GM19239 (cell line): ENCODE measurements around the gene PSMD9.
"Not testable (repeated sequence)": the region's sequence is repeated elsewhere in the genome, so short reads cannot be mapped to it uniquely, and the experiment has no call there.

Experiments used
- DNase-seq: peaks from one replicate; pipeline ENCODE4 v3.0.0; 2011; ENCODE audit warnings: low spot score; ENCODE audit not compliant: insufficient read length
- FAIRE-seq: peaks from 2 replicates; lab custom pipeline; 2011; peaks lifted over from hg19 to GRCh38; lab: Jason Lieb, UNC

PSMD9 gene

DNA sequence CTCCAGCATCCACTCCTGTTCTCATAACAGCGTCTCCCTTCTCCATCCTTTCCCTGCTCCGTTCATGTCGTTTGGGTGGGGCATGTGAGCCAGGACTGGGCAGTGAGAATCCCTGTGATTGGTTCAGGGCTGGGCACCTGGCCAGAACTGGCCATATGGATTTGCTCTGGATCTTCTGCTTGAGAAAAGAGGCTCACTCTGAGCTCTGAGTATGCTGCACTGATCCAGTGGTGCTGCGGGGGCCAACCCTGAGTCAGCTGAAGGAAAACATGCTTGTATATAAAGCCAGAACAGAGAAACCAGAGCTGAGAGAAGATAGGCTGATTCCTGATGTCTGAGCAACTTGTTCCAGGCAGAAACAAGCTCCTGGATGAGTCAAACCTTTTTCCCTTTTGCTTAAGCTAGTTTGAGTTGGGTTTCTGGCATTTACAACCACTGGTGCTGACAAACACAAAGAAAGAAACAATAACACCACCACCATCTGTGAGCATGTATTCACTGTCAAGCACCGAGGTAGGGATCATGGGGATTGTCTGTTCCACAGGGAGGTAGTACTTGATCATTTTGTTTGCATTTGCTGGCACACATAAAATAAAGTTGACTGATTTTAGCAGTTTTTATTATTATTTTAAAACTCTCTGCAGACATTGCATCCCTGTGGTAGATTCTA lies 15.9 kb upstream of the PSMD9 start:
- DNase-seq (no peak), FAIRE-seq (no peak)

DNA sequence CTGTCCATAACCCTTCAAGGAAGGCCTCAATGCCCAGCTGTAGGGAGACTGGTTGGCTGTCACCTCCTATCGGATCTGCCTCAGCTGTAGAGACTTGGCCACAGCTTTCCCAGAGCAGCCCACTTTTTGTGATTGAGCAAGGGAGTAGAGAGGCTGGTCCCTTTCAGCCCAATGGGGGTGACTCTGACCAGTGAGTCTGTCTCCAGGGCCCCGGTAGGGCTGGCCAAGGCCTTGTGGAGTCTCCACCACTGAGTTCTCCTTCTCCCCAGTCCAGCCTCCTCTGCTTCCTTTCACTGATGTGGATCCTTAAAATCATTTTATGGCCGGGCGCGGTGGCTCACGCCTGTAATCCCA lies 15.4 kb upstream of the PSMD9 start:
- FAIRE-seq (no peak), DNase-seq (no peak)

DNA sequence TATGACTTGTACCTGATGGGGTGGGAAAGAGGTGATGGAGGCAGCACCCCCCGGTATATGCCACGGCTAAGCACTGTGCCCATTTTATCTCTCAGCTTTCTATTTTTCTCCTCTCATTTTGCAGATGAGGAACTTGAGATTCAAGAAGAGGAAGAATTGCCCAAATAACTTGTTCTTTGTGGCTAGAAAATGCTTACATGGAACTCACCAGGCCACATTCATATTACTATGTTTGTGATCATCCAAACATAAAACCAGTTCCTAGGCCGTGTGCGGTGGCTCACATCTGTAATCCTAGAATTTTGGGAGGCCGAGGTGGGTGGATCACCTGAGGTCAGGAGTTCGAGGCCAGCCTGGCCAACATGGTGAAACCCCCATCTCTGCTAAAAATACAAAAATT lies 14.5 kb upstream of the PSMD9 start:
- FAIRE-seq, result no peak
- no peak for DNase-seq

DNA sequence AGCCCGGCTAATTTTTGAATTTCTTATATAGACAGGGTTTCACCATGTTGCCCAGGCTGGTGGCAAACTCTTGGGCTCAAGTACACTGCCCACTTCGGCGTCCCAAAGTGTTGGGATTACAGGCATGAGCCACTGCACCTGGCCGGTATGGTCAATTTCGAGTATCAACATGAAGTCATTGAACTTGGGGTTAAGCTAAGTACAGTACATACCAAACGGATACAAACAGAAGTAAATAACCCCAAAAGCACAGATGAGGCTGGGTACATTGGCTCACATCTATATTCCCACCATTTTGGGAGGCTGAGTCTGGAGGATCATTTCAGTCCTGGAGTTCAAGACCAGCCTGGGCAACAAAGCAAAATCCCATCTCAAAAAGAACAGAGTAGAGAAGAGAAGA lies 13.0 kb upstream of the PSMD9 start:
- FAIRE-seq, result no peak

DNA sequence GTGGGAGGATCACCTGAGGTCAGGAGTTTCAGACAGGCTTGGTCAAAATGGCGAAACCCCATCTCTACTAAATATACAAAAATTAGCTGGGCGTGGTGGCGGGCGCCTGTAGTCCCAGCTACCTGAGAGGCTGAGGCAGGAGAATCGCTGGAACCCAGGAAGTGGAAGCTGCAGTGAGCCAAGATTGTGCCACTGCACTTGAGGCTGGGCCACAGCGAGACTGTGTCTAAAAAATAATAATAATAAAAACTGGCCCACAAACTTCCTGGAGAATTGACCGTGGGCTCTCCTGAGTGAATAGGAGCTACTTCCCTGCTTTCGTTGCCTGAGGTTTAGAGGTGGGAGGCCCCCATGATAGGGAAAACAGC lies 12.5 kb upstream of the PSMD9 start:
- not testable (repeated sequence) for FAIRE-seq, DNase-seq

More for the DNA sequence above, 13.0 kb upstream of the PSMD9 start:
- DNase-seq, result no peak

DNA sequence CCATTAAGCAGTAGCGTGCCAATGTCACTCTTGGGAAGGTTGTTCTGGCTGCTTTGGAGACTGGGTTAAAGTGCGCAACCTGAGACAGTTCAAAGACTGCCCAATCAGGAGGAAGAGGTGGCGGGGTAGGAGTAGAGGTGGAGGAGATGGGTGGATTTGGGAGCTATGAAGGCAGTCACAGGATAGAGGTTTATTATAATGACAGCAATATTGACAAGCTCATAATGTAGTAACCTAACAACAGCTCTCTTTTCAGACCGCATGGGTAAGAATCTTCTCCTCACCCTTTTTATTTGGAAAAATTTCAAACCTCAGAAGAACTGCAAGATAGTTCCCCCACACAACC lies 5.3 kb upstream of the PSMD9 start:
- DNase-seq (no peak), FAIRE-seq (no peak)

DNA sequence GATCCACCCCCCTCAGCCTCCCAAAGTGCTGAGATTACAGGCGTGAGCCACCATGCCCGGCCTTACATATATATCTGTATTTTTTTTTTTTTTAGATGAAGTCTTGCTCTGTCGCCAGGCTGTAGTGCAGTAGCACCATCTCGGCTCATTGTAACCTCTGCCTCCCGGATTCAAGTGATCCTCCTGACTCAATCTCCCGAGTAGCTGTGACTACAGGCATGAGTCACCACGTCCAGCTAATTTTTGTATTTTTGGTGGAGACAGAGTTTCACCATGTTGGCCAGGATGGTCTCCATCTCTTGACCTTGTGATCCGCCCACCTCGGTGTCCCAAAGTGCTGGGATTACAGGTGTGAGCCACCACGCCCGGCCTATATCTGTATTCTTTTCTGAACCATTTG lies 3.5 kb upstream of the PSMD9 start:
- not testable (repeated sequence) for DNase-seq, FAIRE-seq

DNA sequence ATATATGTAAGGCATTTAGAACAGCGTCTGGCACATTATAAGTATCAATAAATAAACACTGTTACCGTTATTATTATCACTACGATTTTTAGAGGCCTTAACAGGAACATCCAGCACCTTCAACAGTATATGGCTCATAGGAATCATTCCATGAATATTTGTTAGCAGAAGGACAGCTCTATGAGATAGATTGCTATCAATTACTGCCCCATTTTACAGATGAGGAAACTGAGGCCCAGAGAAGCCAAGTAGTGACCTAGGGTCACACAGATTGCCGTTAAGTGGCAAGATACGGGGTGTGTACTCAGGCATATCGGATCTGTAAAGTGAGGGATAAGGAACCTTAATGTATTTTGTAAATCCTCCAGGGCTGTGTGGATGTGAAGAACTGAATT lies 510 bp upstream of the PSMD9 start:
- no peak for FAIRE-seq
- no peak for DNase-seq

DNA sequence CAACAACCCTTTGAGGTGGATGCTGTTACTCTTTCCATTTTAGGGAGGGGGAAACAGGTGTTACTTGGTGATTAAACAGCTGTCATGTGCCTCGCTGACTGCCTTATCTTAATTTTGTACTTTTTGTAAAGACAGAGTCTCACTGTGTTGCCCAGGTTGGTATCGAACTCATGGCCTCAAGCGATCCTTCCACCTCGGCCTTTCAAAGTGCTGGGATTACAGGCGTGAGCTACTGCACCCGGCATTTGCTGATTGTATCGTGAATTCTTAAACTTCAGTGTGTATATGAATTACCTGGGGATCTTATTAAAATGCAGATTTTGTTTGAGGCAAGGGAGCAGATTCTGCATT lies 659 bp downstream of the PSMD9 start:
- FAIRE-seq (no peak), DNase-seq (no peak)

DNA sequence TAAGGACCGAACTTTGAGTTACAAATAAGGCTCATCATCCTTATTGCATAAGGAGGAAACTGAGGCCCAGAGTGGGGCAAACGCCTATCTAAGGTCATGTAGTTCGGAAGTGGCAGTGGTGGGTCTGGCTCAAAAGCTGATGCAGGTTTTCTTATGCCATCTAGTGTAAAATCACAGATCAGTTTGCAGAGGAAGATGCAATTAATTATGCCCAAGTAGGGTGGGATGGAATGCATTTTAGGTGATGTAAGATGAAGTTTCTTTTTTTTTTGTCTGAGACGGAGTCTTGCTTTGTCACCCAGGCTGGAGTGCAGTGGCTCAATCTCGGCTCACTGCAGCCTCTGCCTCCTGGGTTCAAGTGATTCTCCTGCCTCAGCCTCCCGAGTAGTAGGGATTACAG lies 1.1 kb downstream of the PSMD9 start:
- DNase-seq, FAIRE-seq: not testable (repeated sequence)

DNA sequence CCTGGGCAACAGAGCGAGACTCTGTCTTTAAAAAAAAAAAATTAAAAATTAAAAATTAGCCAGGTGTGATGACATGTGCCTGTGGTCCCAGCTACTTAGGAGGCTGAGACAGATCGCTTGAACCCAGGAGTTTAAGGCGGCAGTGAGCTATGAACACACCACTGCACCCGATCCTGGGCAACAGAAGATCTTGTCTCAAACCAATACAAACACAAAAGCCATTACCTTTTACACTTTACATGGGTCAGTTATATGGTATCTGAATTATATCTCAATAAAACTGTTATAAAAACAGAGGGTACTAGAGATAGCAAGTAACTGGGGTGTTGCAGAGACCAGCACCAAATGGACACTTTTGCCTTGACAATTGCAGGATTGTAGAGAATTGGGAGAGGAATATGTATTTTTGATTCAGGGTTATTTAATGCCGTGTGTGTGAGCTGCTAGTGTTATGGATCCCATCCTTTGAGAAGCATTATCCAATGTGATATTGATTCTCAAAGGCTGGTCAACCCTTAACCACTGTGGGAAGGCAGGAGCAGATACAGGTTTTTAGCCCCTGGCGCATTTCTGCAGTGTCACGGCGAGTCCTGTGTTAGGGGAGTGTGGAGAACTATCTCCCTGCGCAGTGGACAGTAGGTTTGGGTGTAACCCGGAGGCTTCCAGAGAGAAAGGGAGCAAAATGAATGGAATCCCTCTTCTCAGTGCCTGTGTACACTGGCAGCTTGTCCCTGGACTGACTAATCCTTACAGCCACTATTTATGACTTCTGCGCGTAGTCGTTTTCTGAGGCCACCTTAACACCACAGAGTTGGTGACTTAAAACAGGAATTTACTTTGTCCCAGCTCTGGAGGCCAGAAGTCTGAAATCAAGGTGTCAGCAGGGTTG lies 4.3 kb downstream of the PSMD9 start:
- DNase-seq (no peak), FAIRE-seq (no peak)

DNA sequence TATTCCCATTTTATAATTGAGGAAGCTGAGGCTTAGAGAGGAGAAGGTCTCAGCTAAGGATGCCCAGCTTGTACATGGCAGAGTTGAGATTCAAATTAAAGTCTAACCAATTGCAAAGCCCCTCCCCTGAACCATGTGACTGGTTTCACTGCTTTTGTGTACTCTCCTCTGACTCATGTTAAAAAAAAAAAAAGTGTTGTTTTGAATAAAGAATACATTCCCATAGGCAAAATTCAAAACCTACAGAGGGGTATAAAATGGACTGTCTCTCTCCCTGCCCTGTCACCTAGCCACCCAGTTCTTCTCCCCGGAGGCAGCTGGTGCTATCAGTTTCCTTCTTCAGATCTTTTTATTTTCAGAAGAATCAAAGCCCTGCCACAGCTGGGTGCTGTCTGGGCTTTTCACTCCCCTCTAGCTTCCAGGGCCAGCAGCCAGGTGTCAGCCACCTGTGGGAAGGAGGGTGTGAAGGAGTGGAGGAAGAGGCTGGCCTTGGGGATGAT lies 5.4 kb downstream of the PSMD9 start:
- FAIRE-seq (no peak), DNase-seq (no peak)

DNA sequence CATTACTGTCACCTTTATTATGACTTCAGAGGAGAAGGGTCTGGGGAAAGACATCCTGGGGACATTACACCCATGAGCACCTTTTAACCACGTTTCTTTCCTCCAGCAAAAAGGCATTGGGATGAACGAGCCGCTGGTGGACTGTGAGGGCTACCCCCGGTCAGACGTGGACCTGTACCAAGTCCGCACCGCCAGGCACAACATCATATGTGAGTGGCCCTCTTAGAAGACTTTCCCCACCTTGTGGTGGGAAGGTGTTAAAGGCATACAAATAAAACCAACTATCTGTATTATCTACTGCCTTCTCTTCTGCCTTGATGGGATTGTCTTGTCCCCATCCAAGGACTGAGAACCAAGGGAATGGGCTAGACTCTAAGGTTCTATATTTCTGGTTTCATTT lies 6.0 kb downstream of the PSMD9 start:
- DNase-seq, result no peak
- FAIRE-seq, result no peak

DNA sequence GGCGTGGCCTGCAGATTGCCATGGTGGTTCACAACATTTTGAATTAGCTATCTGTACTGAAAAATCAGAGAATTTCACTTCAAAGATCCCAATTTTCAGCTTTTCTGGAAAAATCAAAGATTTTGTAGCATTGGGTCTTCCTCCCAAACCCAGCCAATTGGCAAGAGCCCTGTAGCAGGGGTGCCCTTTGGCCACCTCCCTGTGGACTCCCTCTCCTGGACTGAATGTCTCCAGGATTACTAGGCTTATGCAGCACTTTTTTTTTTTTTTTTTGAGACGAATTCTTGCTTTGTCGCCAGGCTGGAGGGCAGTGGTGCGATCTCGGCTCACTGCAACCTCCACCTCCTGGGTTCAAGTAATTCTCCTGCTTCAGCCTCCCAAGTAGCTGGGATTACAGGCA lies 9.7 kb downstream of the PSMD9 start:
- FAIRE-seq (no peak), DNase-seq (no peak)

DNA sequence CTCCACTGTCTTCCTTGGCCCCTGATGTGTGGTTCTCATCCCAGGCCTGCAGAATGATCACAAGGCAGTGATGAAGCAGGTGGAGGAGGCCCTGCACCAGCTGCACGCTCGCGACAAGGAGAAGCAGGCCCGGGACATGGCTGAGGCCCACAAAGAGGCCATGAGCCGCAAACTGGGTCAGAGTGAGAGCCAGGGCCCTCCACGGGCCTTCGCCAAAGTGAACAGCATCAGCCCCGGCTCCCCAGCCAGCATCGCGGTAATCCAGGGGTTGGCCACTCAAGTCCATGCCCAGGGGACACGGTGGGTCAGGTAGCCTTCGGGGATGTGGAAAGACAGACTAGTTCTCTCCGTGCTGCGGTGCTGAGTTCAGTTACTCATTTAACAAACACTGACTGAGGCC lies 11.0 kb downstream of the PSMD9 start:
- no peak for FAIRE-seq
- DNase-seq, result no peak

DNA sequence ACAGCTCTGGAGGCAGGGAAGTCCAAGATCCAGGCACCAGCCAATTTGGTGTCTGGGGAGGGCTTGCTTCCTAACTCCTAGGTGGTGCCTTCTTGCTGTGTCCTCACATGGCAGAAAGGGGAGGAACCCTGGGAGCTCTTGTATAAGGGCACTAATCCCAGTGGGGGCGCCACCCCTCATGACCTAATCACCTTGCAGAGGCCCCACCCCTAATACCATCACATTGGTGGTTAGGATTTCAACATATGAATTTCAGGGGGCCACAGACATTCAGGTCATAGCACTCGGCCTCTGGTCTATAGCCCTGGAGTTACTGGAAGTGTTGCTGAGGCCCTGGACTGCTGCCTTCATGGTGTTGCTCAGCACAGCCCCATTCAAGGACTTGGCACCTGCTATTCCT lies 14.6 kb downstream of the PSMD9 start:
- no peak for DNase-seq
- no peak for FAIRE-seq

DNA sequence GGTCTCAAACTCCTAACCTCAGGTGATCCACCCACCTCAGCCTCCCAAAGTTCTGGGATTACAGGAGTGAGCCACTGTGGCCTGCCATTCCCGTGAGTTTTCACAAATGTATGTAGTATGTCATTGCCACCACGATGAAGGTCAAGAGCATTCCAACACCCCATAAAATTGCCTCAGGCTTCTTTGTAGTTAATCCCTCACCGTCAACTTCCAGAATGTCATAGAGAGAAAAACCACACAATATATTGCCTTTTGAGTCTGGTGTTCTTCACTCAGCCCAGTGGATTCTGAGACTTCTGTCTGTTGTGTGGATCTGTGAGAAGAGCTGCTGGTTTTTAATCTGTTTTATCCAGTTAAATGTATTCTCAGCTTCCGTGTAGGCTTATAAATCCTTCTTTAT lies 17.2 kb downstream of the PSMD9 start:
- FAIRE-seq (no peak), DNase-seq (no peak)

DNA sequence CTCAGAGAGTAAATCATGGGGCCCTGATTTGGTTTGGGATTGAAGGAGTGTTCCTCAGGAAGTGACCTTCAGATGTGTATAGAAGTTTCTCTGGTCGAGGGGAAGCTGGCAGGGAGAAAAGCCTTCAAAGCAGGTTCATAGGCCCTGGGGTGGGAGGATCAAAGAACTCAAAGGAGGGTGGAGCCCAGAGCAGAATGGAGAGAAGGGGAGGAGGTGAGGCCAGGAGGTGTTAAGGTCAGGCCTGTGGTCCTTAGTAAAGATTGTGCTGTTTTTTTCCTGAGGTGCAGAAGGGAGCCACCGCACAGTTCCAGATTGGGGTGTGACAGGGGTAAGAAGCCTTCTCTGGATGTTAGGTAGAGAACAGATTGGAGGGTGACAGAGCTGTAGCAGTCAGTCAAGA lies 20.1 kb downstream of the PSMD9 start:
- FAIRE-seq, result no peak
- no peak for DNase-seq

DNA sequence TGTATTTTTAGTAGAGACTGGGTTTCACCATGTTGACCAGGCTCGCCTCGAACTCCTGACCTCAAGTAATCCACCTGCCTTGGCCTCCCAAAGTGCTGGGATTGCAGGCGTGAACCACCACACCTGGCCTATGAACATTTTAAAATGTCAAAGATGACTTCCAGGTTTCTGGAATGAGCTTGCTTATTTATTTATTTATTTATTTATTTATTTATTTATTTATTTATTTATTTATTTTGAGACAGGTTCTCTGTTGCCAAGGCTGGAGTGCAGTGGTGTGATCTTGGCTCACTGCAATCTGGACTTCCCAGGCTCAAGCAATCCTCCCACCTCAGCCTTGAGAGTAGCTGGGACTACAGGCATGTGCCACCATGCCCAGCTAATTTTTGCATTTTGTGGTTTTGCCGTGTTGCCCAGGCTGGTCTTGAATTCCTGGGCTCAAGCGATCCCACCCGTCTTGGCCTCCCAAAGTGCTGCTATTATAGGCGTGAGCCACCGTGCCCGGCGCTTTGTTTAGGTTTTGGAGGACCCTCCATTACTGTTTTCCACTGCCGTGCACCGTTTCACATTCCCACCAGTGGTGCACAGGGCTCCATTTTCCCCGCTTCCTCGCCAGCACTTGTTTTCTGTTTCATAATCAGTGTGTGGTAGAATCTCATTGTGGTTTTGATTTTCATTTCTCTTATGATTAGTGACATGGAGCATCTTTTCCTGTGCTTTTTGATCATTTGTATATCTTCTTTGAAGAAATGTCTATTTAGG lies 23.4 kb downstream of the PSMD9 start:
- FAIRE-seq, result peak; percentile 67
- DNase-seq, result no peak

DNA sequence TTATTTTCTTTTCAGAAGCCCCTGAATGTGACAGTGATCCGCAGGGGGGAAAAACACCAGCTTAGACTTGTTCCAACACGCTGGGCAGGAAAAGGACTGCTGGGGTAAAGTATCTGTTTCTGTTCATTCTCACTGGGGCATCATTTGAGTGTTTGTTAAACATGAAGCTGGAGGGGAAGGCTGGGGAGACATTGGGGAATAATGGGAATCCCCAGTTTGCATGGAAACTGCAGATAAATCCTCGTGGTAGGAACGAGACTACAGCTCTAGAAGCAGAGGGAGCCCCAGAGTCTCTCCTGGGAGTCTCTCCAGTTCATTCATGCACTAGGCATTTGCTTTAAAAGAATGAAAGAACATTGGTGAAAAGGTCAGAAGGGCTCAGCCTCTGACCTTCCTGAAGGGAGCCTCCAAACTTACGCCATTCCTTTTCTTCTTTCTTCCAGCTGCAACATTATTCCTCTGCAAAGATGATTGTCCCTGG lies 27.3 kb downstream of the PSMD9 start:
- FAIRE-seq (no peak), DNase-seq (no peak)

DNA sequence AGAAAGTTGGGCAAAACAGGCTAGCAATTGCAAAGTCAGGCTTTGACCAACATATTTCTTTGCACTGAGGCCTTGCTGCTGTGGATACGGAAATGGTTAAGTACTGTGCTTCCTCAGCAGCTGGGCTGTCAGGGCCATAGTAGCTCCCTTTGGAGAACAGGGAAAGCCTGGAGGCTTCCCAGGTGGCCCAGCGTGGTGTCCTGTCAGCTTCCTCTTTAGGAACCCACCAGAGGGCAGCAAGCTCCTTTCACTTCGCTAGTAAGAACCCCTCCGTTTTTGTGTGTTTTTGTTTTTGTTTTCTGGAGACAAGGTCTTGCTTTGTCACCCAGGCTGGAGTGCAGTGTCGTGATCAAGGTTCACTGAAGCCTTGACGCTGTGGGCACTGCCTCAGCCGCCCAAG lies 28.1 kb downstream of the PSMD9 start:
- FAIRE-seq (no peak), DNase-seq (no peak)
